A549 (cell line): ENCODE results near the gene PXDC1. TPM values are rescaled to one million over a fixed set of nuclear protein-coding genes. Genes with fewer than 3 reads are reported as not detected.

ENCODE experiments used
- ATAC-seq, 2 experiments: fragments of 200-7000 bp in 1 of 2; fragments of >200 bp in 1 of 2; cut with Nextera tagmentation in 1 of 2; cut with Tn5 transposase in 1 of 2; 3 replicates each; pipeline versions ENCODE4 v1.8.0 to v1.9.1; 2018 to 2020; ENCODE audit warnings: mild to moderate bottlenecking in 1 of 2, moderate library complexity in 1 of 2
- CTCF ChIA-PET: fragments of 300-600 bp; sonication (Branson Sonifier 250); formaldehyde crosslinking; extraction: SDS; loops from one replicate; lab custom pipeline; 2021; ENCODE audit warnings: antibody characterized with exemption, inconsistent platforms; lab: Yijun Ruan, JAX
- POLR2A ChIA-PET: fragments of 350-600 bp; formaldehyde crosslinking; extraction: SDS; loops from one replicate; lab custom pipeline; 2021; ENCODE audit warnings: antibody characterized with exemption, inconsistent platforms; lab: Yijun Ruan, JAX
- DNase-seq, 2 experiments: peaks; one replicate each; pipeline versions ENCODE4 v3.0.0 to v3.0.0-alpha.2; 2011 to 2016; ENCODE audit warnings: low read depth in 1 of 2, low spot score in 1 of 2
- FAIRE-seq: peaks from 2 replicates; lab custom pipeline; 2011; peaks lifted over from hg19 to GRCh38; lab: Jason Lieb, UNC
- H3K27ac ChIP-seq, 2 experiments: fragments of >200 bp; sonication (Bioruptor Twin); formaldehyde crosslinking; 3 replicates each; pipeline ENCODE4 v1.5.1; 2016 to 2017
- H3K4me1 ChIP-seq: fragments of >200 bp; sonication (Bioruptor Twin); formaldehyde crosslinking; 3 replicates; pipeline ENCODE4 v1.6.1; 2016
- H3K4me2 ChIP-seq: fragments of >200 bp; sonication (Bioruptor Twin); formaldehyde crosslinking; 3 replicates; pipeline ENCODE4 v1.6.1; 2016
- H3K4me3 ChIP-seq: fragments of >200 bp; sonication (Bioruptor Twin); formaldehyde crosslinking; 3 replicates; pipeline ENCODE4 v1.5.1; 2016
- H3K9me3 ChIP-seq: fragments of >200 bp; sonication (Bioruptor Twin); formaldehyde crosslinking; 3 replicates; pipeline ENCODE4 v1.6.1; 2016
- CBX2 ChIP-seq: fragments of 200-600 bp; sonication (generic); IDR thresholded peaks from 2 replicates; pipeline ENCODE4 v1.6.1; 2016; ENCODE audit warnings: low read depth, mild to moderate bottlenecking, borderline replicate concordance
- CBX8 ChIP-seq: fragments of 200-600 bp; sonication (generic); IDR thresholded peaks from 2 replicates; pipeline ENCODE4 v1.6.1; 2016
- CEBPB ChIP-seq, 2 experiments: fragments of >200 bp in 1 of 2; sonication (Bioruptor Twin) in 1 of 2; formaldehyde crosslinking in 1 of 2; IDR thresholded peaks; 2 replicates each; pipeline ENCODE4 v1.6.1; 2012 to 2016
- CHD2 ChIP-seq: fragments of 150-350 bp; IDR thresholded peaks from 2 replicates; pipeline ENCODE4 v1.6.1; 2014; ENCODE audit warnings: low read length; ENCODE audit not compliant: partially characterized antibody
- EHF ChIP-seq: fragments of 250-450 bp; sonication (Bioruptor Pico); IDR thresholded peaks from 2 replicates; pipeline ENCODE4 v1.5.0; 2020; ENCODE audit warnings: mild to moderate bottlenecking
- FOSB ChIP-seq: fragments of 250-450 bp; sonication (Bioruptor Pico); IDR thresholded peaks from 2 replicates; pipeline ENCODE4 v1.5.0; 2020; ENCODE audit warnings: mild to moderate bottlenecking, moderate library complexity
- GATA3 ChIP-seq: IDR thresholded peaks from 2 replicates; pipeline ENCODE4 v1.6.1; 2012; ENCODE audit warnings: borderline replicate concordance
- HEYL ChIP-seq: fragments of 250-450 bp; sonication (Bioruptor Pico); IDR thresholded peaks from 2 replicates; pipeline ENCODE4 v1.8.0; 2021; ENCODE audit warnings: mild to moderate bottlenecking, moderate library complexity
- HOXB13 ChIP-seq: fragments of 250-450 bp; sonication (Bioruptor Pico); IDR thresholded peaks from 2 replicates; pipeline ENCODE4 v1.5.0; 2020; ENCODE audit warnings: low read depth, mild to moderate bottlenecking, moderate library complexity
- MAFK ChIP-seq: fragments of 450-650 bp; IDR thresholded peaks from 2 replicates; pipeline ENCODE4 v1.6.1; 2014; ENCODE audit not compliant: partially characterized antibody
- MAZ ChIP-seq: fragments of 150-350 bp; IDR thresholded peaks from 2 replicates; pipeline ENCODE4 v1.6.1; 2014; ENCODE audit warnings: antibody characterized with exemption, low read depth, low read length, borderline replicate concordance
- MYC ChIP-seq: IDR thresholded peaks from 2 replicates; pipeline ENCODE4 v1.6.1; 2012; ENCODE audit warnings: mild to moderate bottlenecking, inconsistent platforms, low read length, improper control_type of control experiment, borderline replicate concordance
- NFE2L2 ChIP-seq: fragments of 150-350 bp; conservative IDR thresholded peaks from 2 replicates; pipeline ENCODE4 v1.6.1; 2014; ENCODE audit warnings: low read length
- PHF8 ChIP-seq: fragments of 200-600 bp; sonication (generic); IDR thresholded peaks from 2 replicates; pipeline ENCODE4 v1.6.1; 2016; ENCODE audit warnings: low read depth, mild to moderate bottlenecking, antibody characterized with exemption, moderate library complexity, borderline replicate concordance
- POLR2A ChIP-seq: IDR thresholded peaks from 2 replicates; pipeline ENCODE4 v1.6.1; 2012; ENCODE audit warnings: mild to moderate bottlenecking, low read length
- POLR2AphosphoS2 ChIP-seq: conservative IDR thresholded peaks from 2 replicates; pipeline ENCODE4 v1.6.1; 2012; ENCODE audit warnings: low read length, improper control_type of control experiment, inconsistent platforms
- RAD21 ChIP-seq, 2 experiments: fragments of >200 bp in 1 of 2; sonication (Bioruptor Twin) in 1 of 2; formaldehyde crosslinking in 1 of 2; IDR thresholded peaks in 1 of 2; conservative IDR thresholded peaks in 1 of 2; 2 replicates in 1 of 2; 3 replicates in 1 of 2; pipeline ENCODE4 v1.6.1; 2012 to 2018; ENCODE audit warnings: inconsistent platforms in 1 of 2
- RNF2 ChIP-seq: fragments of 200-600 bp; sonication (generic); IDR thresholded peaks from 2 replicates; pipeline ENCODE4 v1.6.1; 2016; ENCODE audit warnings: low read depth, mild to moderate bottlenecking, antibody characterized with exemption, moderate library complexity, borderline replicate concordance
- SMC3 ChIP-seq: fragments of >200 bp; sonication (Bioruptor Twin); formaldehyde crosslinking; IDR thresholded peaks from 3 replicates; pipeline ENCODE4 v1.6.1; 2018; ENCODE audit warnings: inconsistent platforms
- SREBF2 ChIP-seq: fragments of 450-650 bp; IDR thresholded peaks from 2 replicates; pipeline ENCODE4 v1.6.1; 2014; ENCODE audit warnings: mild to moderate bottlenecking, moderate library complexity
- TFCP2L1 ChIP-seq: fragments of 250-450 bp; sonication (Bioruptor Pico); IDR thresholded peaks from 2 replicates; pipeline ENCODE4 v1.5.0; 2021; ENCODE audit warnings: mild to moderate bottlenecking
- ZFP36 ChIP-seq: fragments of 450-650 bp; IDR thresholded peaks from 2 replicates; pipeline ENCODE4 v1.6.1; 2014; ENCODE audit warnings: borderline replicate concordance; ENCODE audit not compliant: partially characterized antibody
- ZSCAN20 ChIP-seq: fragments of 250-450 bp; sonication (Bioruptor Pico); IDR thresholded peaks from 2 replicates; pipeline ENCODE4 v1.8.0; 2022; ENCODE audit warnings: mild to moderate bottlenecking, moderate library complexity
- WGBS: methylation state at CpG from one replicate; pipeline ENCODE4 v1.1.6; 2017; ENCODE audit errors: missing lambda C conversion rate; 5-methylcytosine and 5-hydroxymethylcytosine counted together
- polyA plus RNA-seq, 4 experiments: library from polyadenylated mRNA; depleted of rRNA in 3 of 4; stranded (reverse); fragments of >200 nt; fragmentation: RNase III in 1 of 4; extraction: RNeasy Plus Mini Kit Qiagen cat#74134 plus additional on column Dnase treatment in 1 of 4; gene quantifications; 2 replicates in 3 of 4; 3 replicates in 1 of 4; pipeline ENCODE4 v1.2.3, GENCODE V29; 2011 to 2017
- TF ChIP-seq, protein P1 (sequence below): IDR thresholded peaks from 2 replicates; pipeline ENCODE4 v1.6.1; 2012
- TF ChIP-seq, protein P2 (sequence below): fragments of 150-350 bp; IDR thresholded peaks from 2 replicates; pipeline ENCODE4 v1.6.1; 2014; ENCODE audit warnings: low read depth, mild to moderate bottlenecking, low read length
- TF ChIP-seq, protein P3 (sequence below): fragments of >200 bp; sonication (Bioruptor Twin); formaldehyde crosslinking; IDR thresholded peaks from 3 replicates; pipeline ENCODE4 v1.5.1; 2016
- TF ChIP-seq, protein P4 (sequence below): fragments of 250-450 bp; sonication (Bioruptor Pico); IDR thresholded peaks from 2 replicates; pipeline ENCODE4 v1.5.0; 2020; ENCODE audit warnings: low read depth, mild to moderate bottlenecking, moderate library complexity

PXDC1 gene
- polyA plus RNA-seq, 2 of the 4 experiments (the other 2 are of a cell fraction): 2.5 to 6.6 TPM

DNA sequence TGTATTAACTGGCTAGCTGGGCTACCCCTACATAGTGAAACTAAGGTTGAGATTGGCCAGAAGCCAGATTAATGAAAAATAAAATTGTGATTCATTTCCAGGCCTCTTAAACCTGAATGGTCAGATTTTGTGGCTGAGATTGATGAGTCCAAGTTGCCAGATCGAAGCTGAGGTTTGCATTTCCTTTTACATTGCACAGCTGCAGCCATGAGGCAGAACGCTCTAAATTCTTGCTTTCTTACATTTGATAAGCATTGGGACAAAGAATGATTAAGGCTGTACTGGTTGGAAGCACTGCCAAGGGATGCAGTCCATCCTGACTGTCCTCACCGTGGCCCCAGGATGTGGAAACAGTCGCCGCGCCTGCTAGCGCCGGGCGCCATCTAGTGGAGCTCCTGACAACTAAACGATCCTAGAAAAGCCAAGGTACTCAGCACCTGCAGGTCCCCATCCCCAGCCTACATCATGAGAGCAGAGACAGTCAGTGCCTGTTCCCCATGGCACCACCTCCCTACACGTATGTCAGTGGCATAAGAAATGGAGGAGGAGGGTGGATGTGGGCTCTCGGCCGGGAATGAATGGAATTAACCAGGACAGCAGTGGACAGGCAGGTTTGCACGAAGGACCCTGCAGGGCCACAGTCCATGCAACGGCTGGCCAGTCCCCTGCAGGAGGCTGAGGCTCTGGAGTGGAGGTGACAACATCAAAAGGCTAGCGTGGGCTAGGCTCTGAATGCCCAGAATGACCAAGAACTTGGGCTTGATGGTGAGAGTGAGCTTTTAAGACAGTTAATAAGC lies 19.0 kb downstream of the PXDC1 start:
- Histone ChIP-seq H3K4me3 (no peak overlapping the region), H3K4me2 (no peak overlapping the region), H3K4me1 (no peaks in the 10 kb centered on the region), H3K9me3 (peaks cover 8% of the 10 kb centered on the region), H3K27ac (peak overlapping the region in 1 of 2 experiments; percentile 41; a peak in 2 of 6 replicates)
- peak; percentile 89 to 96 for ATAC-seq
- POLR2A ChIA-PET: interaction anchor here (1.4 kb wide), 1 partner anchor 450 kb away, joined by 3 read pairs; no protein-coding TSS in a partner anchor
- FAIRE-seq: no peak
- CTCF ChIA-PET: interaction anchor here (0.6 to 9.8 kb wide), 59 partner anchors 9 to 467 kb away, joined by 3 to 186 read pairs (median 4); partner anchors contain the start of gene FAM50B
- 12% methylated on average over 11 of the region's 16 CpGs for WGBS
- no peak for TF ChIP-seq ZFP36
- TF ChIP-seq CBX8: no peak
- TF ChIP-seq SMC3: peak; percentile 97
- peak in 1 of 2 experiments; percentile 44; a peak in 1 of 4 replicates for TF ChIP-seq CEBPB (IDR thresholded peaks at IDR 0.05)
- TF ChIP-seq HOXB13 (CRISPR knock-in tag): no peak
- TF ChIP-seq RNF2: no peak
- no peak for TF ChIP-seq SREBF2
- no peak for TF ChIP-seq MAFK
- TF ChIP-seq, protein P1, sequence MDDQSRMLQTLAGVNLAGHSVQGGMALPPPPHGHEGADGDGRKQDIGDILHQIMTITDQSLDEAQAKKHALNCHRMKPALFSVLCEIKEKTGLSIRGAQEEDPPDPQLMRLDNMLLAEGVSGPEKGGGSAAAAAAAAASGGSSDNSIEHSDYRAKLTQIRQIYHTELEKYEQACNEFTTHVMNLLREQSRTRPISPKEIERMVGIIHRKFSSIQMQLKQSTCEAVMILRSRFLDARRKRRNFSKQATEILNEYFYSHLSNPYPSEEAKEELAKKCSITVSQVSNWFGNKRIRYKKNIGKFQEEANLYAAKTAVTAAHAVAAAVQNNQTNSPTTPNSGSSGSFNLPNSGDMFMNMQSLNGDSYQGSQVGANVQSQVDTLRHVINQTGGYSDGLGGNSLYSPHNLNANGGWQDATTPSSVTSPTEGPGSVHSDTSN: no peak
- TF ChIP-seq ZSCAN20 (CRISPR knock-in tag): no peak
- TF ChIP-seq, protein P2, sequence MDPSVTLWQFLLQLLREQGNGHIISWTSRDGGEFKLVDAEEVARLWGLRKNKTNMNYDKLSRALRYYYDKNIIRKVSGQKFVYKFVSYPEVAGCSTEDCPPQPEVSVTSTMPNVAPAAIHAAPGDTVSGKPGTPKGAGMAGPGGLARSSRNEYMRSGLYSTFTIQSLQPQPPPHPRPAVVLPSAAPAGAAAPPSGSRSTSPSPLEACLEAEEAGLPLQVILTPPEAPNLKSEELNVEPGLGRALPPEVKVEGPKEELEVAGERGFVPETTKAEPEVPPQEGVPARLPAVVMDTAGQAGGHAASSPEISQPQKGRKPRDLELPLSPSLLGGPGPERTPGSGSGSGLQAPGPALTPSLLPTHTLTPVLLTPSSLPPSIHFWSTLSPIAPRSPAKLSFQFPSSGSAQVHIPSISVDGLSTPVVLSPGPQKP: no peak
- TF ChIP-seq MAZ: no peak
- TF ChIP-seq NFE2L2: no peak
- TF ChIP-seq, protein P3, sequence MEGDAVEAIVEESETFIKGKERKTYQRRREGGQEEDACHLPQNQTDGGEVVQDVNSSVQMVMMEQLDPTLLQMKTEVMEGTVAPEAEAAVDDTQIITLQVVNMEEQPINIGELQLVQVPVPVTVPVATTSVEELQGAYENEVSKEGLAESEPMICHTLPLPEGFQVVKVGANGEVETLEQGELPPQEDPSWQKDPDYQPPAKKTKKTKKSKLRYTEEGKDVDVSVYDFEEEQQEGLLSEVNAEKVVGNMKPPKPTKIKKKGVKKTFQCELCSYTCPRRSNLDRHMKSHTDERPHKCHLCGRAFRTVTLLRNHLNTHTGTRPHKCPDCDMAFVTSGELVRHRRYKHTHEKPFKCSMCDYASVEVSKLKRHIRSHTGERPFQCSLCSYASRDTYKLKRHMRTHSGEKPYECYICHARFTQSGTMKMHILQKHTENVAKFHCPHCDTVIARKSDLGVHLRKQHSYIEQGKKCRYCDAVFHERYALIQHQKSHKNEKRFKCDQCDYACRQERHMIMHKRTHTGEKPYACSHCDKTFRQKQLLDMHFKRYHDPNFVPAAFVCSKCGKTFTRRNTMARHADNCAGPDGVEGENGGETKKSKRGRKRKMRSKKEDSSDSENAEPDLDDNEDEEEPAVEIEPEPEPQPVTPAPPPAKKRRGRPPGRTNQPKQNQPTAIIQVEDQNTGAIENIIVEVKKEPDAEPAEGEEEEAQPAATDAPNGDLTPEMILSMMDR: peak; percentile 84
- TF ChIP-seq RAD21 (conservative IDR thresholded peaks at IDR 0.05 in 1 of 2, IDR thresholded peaks at IDR 0.05 in 1 of 2): peak; percentile 96
- DNase-seq: peak; percentile 44 to 62

DNA sequence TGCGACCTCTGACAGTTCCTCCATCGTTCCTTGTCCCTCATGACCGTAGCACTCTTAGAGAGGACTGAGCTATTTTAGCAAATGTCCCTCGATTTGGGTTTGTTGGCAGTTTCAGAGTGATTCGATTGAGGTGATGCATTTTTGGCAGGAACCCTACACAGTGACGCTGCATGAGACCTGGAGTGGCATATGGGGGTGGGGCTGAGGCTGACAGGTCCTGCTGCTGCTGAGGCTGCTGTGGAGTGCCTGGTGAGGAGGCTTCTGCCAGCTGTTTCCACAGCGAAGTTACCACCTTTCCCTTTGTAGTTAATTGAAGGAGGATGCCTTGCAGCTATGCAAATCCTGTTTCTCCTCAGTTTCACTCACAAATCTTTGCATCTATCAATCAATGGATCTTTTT lies 19.8 kb downstream of the PXDC1 start:
- Histone ChIP-seq H3K9me3 (peaks cover 8% of the 10 kb centered on the region), H3K4me2 (no peak overlapping the region), H3K4me1 (no peaks in the 10 kb centered on the region), H3K4me3 (no peak overlapping the region), H3K27ac (peak overlapping the region in 1 of 2 experiments; percentile 41; a peak in 2 of 6 replicates)
- no peak for TF ChIP-seq FOSB (CRISPR knock-in tag)
- TF ChIP-seq, protein P1: no peak
- TF ChIP-seq MYC: no peak
- TF ChIP-seq, protein P4, sequence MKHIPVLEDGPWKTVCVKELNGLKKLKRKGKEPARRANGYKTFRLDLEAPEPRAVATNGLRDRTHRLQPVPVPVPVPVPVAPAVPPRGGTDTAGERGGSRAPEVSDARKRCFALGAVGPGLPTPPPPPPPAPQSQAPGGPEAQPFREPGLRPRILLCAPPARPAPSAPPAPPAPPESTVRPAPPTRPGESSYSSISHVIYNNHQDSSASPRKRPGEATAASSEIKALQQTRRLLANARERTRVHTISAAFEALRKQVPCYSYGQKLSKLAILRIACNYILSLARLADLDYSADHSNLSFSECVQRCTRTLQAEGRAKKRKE (CRISPR knock-in tag): no peak
- no peak for TF ChIP-seq NFE2L2
- no peak for TF ChIP-seq EHF (CRISPR knock-in tag)
- no peak for TF ChIP-seq SMC3
- no peak for TF ChIP-seq MAFK
- no peak for TF ChIP-seq PHF8
- TF ChIP-seq TFCP2L1 (CRISPR knock-in tag): no peak
- no peak for TF ChIP-seq CBX2
- no peak for TF ChIP-seq HEYL (CRISPR knock-in tag)
- TF ChIP-seq POLR2AphosphoS2: no peak
- TF ChIP-seq, protein P3: no peak
- no peak for TF ChIP-seq GATA3
- no peak for TF ChIP-seq POLR2A
- TF ChIP-seq HOXB13 (CRISPR knock-in tag): no peak
- TF ChIP-seq CHD2: no peak
- no peak for FAIRE-seq
- ChIA-PET POLR2A (no interaction called here), CTCF (interaction anchor here (0.6 to 9.8 kb wide), 36 partner anchors 10 to 467 kb away, joined by 3 to 186 read pairs (median 5); no protein-coding TSS in a partner anchor)
- ATAC-seq: no peak
- WGBS: 93% methylated on average over 7 of the region's 7 CpGs
- no peak for DNase-seq
